ENCODE measurements around the gene FGG. TPM values are rescaled to one million over a fixed set of nuclear protein-coding genes. Genes with fewer than 3 reads are reported as not detected.

Gene FGG
- total RNA-seq, 1 donor from 2014 or later: 7.4 TPM

DNA sequence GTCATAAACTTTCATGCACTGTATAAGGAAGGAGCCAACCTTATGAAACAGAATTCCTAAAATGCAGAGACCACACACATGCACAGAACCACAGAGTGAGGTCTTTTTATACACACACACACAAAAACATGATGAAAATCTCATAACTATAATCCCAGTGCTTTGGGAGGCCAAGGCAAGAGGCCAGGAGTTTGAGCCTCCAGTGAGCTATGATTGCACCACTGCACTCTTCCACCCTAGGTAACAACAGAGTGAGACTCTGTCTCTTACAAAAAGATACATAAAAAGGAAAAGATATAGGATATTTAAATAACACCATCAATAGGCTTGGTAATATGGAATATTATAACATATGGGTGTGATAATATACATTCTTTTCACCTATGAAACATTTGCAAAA, 32.5 kb downstream of the FGG start:
- Mint-ChIP-seq H3K4me3 (ENCODE audit: low read depth) (no peak overlapping the region), H3K27me3 (no peaks in the 10 kb centered on the region), H3K27ac (no peak overlapping the region), H3K9me3 (ENCODE audit: low read depth) (peaks cover 5% of the 10 kb centered on the region), H3K36me3 (ENCODE audit: insufficient read depth) (peaks cover 6% of the 10 kb centered on the region), H3K4me1 (ENCODE audit: low read depth) (peaks cover 3% of the 10 kb centered on the region)
- TF ChIP-seq, protein P1, sequence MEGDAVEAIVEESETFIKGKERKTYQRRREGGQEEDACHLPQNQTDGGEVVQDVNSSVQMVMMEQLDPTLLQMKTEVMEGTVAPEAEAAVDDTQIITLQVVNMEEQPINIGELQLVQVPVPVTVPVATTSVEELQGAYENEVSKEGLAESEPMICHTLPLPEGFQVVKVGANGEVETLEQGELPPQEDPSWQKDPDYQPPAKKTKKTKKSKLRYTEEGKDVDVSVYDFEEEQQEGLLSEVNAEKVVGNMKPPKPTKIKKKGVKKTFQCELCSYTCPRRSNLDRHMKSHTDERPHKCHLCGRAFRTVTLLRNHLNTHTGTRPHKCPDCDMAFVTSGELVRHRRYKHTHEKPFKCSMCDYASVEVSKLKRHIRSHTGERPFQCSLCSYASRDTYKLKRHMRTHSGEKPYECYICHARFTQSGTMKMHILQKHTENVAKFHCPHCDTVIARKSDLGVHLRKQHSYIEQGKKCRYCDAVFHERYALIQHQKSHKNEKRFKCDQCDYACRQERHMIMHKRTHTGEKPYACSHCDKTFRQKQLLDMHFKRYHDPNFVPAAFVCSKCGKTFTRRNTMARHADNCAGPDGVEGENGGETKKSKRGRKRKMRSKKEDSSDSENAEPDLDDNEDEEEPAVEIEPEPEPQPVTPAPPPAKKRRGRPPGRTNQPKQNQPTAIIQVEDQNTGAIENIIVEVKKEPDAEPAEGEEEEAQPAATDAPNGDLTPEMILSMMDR (IDR thresholded peaks at IDR 0.05; ENCODE audit: unreplicated experiment): no peak
- DNase-seq (ENCODE audit: low spot score, unreplicated experiment): no peak

DNA sequence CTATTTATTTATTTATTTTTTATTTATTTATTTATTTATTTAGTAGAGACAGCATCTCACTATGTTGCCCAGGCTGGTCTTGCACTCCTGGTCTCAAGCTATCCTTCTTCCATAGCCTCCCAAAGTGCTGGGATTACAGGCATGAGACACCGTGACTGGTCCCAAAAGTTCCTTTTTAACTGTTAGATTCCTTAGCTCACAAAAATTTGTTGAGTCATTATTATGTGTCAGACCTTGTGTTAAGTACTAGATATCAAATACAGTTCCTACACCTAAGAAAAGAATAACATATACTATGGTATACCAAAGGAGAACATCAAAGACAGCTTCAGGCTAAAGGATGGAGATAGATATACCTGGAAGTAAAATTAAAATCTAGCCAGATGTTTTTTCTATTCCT, 33.5 kb downstream of the FGG start:
- H3K36me3 Mint-ChIP-seq (ENCODE audit: insufficient read depth): no peaks in the 10 kb centered on the region
- H3K4me1 Mint-ChIP-seq (ENCODE audit: low read depth): peaks cover 3% of the 10 kb centered on the region
- H3K4me3 Mint-ChIP-seq (ENCODE audit: low read depth): no peak overlapping the region
- H3K9me3 Mint-ChIP-seq (ENCODE audit: low read depth): no peaks in the 10 kb centered on the region
- DNase-seq (ENCODE audit: low spot score, unreplicated experiment): no peak
- no peaks in the 10 kb centered on the region for H3K27me3 Mint-ChIP-seq
- H3K27ac Mint-ChIP-seq: no peak overlapping the region
- TF ChIP-seq, protein P1 (IDR thresholded peaks at IDR 0.05; ENCODE audit: unreplicated experiment): no peak

DNA sequence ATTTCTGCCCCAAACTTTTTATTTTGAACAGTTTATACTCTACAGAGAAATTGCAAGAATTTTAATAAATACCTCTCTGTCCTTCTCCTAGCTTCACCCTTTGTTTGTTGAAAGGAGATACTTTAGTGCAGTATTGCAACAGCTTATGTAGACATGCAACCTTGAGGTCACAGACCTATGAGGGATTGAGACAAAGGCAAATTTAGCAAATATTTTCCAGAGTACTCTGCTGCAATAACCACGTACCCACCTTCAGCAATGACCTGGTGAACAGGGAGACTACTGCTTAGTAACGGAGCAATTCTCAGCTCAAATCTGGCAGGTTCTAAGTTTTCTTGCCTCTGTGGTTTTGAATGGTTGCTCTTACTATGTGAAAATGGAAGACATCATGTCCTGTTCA, 35.1 kb downstream of the FGG start:
- TF ChIP-seq, protein P1 (IDR thresholded peaks at IDR 0.05; ENCODE audit: unreplicated experiment): no peak
- no peaks in the 10 kb centered on the region for H3K27me3 Mint-ChIP-seq
- peaks cover 3% of the 10 kb centered on the region for H3K4me1 Mint-ChIP-seq (ENCODE audit: low read depth)
- no peaks in the 10 kb centered on the region for H3K36me3 Mint-ChIP-seq (ENCODE audit: insufficient read depth)
- no peak for DNase-seq (ENCODE audit: low spot score, unreplicated experiment)
- no peak overlapping the region for H3K4me3 Mint-ChIP-seq (ENCODE audit: low read depth)
- no peak overlapping the region for H3K27ac Mint-ChIP-seq
- no peaks in the 10 kb centered on the region for H3K9me3 Mint-ChIP-seq (ENCODE audit: low read depth)

GRCh38 chr4:154574311-154574710, 38.1 kb downstream of the FGG start:
- peaks cover 4% of the 10 kb centered on the region for H3K36me3 Mint-ChIP-seq (ENCODE audit: insufficient read depth)
- no peaks in the 10 kb centered on the region for H3K27me3 Mint-ChIP-seq
- no peak for DNase-seq (ENCODE audit: low spot score, unreplicated experiment)
- H3K4me3 Mint-ChIP-seq (ENCODE audit: low read depth): no peak overlapping the region
- H3K27ac Mint-ChIP-seq: no peak overlapping the region
- TF ChIP-seq, protein P1 (IDR thresholded peaks at IDR 0.05; ENCODE audit: unreplicated experiment): no peak
- peaks cover 6% of the 10 kb centered on the region for H3K9me3 Mint-ChIP-seq (ENCODE audit: low read depth)
- peaks cover 3% of the 10 kb centered on the region for H3K4me1 Mint-ChIP-seq (ENCODE audit: low read depth)

DNA sequence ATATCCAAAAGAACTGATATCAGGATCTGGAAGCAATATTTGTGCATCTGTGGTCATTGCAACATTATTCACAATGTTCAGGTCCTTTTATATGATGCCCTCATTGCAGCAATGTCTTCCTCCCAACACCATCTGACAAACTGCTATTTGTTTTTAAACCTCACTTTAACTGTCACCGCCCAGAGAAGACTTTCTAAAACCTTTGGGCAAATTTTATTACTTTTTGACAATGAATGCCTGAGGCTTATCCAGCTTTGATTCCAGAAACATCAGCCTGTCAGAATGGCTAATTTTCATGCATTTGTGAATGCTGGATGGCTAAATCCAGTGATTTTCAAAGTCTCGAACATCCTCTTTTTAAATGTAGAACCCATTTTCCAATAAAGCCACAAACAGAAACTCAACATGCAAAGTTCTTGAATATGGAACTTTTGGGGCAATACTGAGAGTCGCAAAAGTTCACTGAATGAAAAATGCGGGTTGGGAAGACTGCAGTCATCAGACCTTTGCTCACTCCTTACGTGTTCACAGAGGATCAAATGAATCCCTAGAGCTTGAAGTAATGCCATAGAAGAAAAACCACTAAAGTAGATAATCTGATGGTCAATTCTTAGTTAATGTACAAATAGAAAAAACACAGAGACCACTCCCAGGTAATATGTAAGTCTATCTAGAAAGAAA, 39.1 kb downstream of the FGG start:
- no peak overlapping the region for H3K27ac Mint-ChIP-seq
- H3K4me1 Mint-ChIP-seq (ENCODE audit: low read depth): peaks cover 3% of the 10 kb centered on the region
- no peak for DNase-seq (ENCODE audit: low spot score, unreplicated experiment)
- TF ChIP-seq, protein P1 (IDR thresholded peaks at IDR 0.05; ENCODE audit: unreplicated experiment): no peak
- no peaks in the 10 kb centered on the region for H3K27me3 Mint-ChIP-seq
- peaks cover 6% of the 10 kb centered on the region for H3K9me3 Mint-ChIP-seq (ENCODE audit: low read depth)
- peaks cover 4% of the 10 kb centered on the region for H3K36me3 Mint-ChIP-seq (ENCODE audit: insufficient read depth)
- H3K4me3 Mint-ChIP-seq (ENCODE audit: low read depth): no peak overlapping the region
